ENCODE measurements around the gene CATSPER4. TPM values are rescaled to one million over a fixed set of nuclear protein-coding genes. Genes with fewer than 3 reads are reported as not detected.

Gene CATSPER4
- total and polyA plus RNA-seq, 2 of the 8 experiments (the other 6 are each of a cell fraction or from before 2014, with no cell fraction given) = 0.65 to 0.83 TPM

GRCh38 chr1:26177182-26177684, 13.2 kb upstream of the CATSPER4 start, which contains the start of gene CNKSR1 (continued):
- TF ChIP-seq, protein P1, sequence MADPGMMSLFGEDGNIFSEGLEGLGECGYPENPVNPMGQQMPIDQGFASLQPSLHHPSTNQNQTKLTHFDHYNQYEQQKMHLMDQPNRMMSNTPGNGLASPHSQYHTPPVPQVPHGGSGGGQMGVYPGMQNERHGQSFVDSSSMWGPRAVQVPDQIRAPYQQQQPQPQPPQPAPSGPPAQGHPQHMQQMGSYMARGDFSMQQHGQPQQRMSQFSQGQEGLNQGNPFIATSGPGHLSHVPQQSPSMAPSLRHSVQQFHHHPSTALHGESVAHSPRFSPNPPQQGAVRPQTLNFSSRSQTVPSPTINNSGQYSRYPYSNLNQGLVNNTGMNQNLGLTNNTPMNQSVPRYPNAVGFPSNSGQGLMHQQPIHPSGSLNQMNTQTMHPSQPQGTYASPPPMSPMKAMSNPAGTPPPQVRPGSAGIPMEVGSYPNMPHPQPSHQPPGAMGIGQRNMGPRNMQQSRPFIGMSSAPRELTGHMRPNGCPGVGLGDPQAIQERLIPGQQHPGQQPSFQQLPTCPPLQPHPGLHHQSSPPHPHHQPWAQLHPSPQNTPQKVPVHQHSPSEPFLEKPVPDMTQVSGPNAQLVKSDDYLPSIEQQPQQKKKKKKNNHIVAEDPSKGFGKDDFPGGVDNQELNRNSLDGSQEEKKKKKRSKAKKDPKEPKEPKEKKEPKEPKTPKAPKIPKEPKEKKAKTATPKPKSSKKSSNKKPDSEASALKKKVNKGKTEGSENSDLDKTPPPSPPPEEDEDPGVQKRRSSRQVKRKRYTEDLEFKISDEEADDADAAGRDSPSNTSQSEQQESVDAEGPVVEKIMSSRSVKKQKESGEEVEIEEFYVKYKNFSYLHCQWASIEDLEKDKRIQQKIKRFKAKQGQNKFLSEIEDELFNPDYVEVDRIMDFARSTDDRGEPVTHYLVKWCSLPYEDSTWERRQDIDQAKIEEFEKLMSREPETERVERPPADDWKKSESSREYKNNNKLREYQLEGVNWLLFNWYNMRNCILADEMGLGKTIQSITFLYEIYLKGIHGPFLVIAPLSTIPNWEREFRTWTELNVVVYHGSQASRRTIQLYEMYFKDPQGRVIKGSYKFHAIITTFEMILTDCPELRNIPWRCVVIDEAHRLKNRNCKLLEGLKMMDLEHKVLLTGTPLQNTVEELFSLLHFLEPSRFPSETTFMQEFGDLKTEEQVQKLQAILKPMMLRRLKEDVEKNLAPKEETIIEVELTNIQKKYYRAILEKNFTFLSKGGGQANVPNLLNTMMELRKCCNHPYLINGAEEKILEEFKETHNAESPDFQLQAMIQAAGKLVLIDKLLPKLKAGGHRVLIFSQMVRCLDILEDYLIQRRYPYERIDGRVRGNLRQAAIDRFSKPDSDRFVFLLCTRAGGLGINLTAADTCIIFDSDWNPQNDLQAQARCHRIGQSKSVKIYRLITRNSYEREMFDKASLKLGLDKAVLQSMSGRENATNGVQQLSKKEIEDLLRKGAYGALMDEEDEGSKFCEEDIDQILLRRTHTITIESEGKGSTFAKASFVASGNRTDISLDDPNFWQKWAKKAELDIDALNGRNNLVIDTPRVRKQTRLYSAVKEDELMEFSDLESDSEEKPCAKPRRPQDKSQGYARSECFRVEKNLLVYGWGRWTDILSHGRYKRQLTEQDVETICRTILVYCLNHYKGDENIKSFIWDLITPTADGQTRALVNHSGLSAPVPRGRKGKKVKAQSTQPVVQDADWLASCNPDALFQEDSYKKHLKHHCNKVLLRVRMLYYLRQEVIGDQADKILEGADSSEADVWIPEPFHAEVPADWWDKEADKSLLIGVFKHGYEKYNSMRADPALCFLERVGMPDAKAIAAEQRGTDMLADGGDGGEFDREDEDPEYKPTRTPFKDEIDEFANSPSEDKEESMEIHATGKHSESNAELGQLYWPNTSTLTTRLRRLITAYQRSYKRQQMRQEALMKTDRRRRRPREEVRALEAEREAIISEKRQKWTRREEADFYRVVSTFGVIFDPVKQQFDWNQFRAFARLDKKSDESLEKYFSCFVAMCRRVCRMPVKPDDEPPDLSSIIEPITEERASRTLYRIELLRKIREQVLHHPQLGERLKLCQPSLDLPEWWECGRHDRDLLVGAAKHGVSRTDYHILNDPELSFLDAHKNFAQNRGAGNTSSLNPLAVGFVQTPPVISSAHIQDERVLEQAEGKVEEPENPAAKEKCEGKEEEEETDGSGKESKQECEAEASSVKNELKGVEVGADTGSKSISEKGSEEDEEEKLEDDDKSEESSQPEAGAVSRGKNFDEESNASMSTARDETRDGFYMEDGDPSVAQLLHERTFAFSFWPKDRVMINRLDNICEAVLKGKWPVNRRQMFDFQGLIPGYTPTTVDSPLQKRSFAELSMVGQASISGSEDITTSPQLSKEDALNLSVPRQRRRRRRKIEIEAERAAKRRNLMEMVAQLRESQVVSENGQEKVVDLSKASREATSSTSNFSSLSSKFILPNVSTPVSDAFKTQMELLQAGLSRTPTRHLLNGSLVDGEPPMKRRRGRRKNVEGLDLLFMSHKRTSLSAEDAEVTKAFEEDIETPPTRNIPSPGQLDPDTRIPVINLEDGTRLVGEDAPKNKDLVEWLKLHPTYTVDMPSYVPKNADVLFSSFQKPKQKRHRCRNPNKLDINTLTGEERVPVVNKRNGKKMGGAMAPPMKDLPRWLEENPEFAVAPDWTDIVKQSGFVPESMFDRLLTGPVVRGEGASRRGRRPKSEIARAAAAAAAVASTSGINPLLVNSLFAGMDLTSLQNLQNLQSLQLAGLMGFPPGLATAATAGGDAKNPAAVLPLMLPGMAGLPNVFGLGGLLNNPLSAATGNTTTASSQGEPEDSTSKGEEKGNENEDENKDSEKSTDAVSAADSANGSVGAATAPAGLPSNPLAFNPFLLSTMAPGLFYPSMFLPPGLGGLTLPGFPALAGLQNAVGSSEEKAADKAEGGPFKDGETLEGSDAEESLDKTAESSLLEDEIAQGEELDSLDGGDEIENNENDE (IDR thresholded peaks at IDR 0.05; ENCODE audit: insufficient replicate concordance, low read length) = no peak
- TF ChIP-seq HDAC6 (IDR thresholded peaks at IDR 0.05; ENCODE audit: low read depth, low read length) = no peak
- TF ChIP-seq SIRT6 (IDR thresholded peaks at IDR 0.05; ENCODE audit: low read length) = no peak
- peak in 1 of 2 experiments; percentile 42; a peak in 1 of 3 replicates for TF ChIP-seq POLR2A (IDR thresholded peaks at IDR 0.05; ENCODE audit: control extremely low read depth in 1 of 2, low read depth in 2 of 2, low read length in 2 of 2)
- TF ChIP-seq NRF1 (IDR thresholded peaks at IDR 0.05; ENCODE audit: low read depth, low read length) = no peak
- TF ChIP-seq TAF7 (optimal IDR thresholded peaks at IDR 0.05; ENCODE audit: borderline replicate concordance, low read depth, low read length) = peak; percentile 48
- peak; percentile 59 for TF ChIP-seq TAF1 (IDR thresholded peaks at IDR 0.05; ENCODE audit: low read depth, low read length)
- no peak for TF ChIP-seq GTF2F1 (IDR thresholded peaks at IDR 0.05; ENCODE audit: borderline replicate concordance, low read depth, low read length)
- no peak for TF ChIP-seq KDM5A (IDR thresholded peaks at IDR 0.05; ENCODE audit: low read length)
- TF ChIP-seq JUND (IDR thresholded peaks at IDR 0.05; ENCODE audit: low read length) = no peak

All from H1 (cell line).